GM19438 (cell line): ENCODE data around the gene DSCAM.
"Not testable (repeated sequence)": the region's sequence is repeated elsewhere in the genome, so short reads cannot be mapped to it uniquely, and the experiment has no call there.

Experiments
- ATAC-seq: cut with Tn5 transposase; IDR thresholded peaks from one replicate; pipeline ENCODE4 v1.9.1; 2021; ENCODE audit warnings: low read depth; ENCODE audit not compliant: unreplicated experiment

Gene DSCAM

GRCh38 chr21:40846587-40847411 lies at the start of gene DSCAM:
DSCAM (minus strand) TSS chr21:40847158; CDS start chr21:40846661, 497 bp downstream.
- no peak for ATAC-seq

GRCh38 chr21:40895697-40896096 lies 48.7 kb upstream of the DSCAM start:
- not testable (repeated sequence) for ATAC-seq

GRCh38 chr21:40886931-40887330 lies 40.0 kb upstream of the DSCAM start:
- ATAC-seq, result no peak

- ATAC-seq, result no peak
These were observed 39.0 kb upstream of the DSCAM start for GRCh38 chr21:40886006-40886405.

- no peak for ATAC-seq
These were observed 35.4 kb upstream of the DSCAM start for GRCh38 chr21:40882192-40882915.

GRCh38 chr21:40881767-40882166 lies 34.8 kb upstream of the DSCAM start:
- no peak for ATAC-seq

GRCh38 chr21:40871099-40871498 lies 24.1 kb upstream of the DSCAM start:
- ATAC-seq, result no peak

- ATAC-seq, result no peak
These were observed 16.9 kb upstream of the DSCAM start for GRCh38 chr21:40863839-40864238.

GRCh38 chr21:40858517-40858916 lies 11.6 kb upstream of the DSCAM start:
- ATAC-seq, result no peak

GRCh38 chr21:40853956-40854688 lies 7.2 kb upstream of the DSCAM start:
- no peak for ATAC-seq

GRCh38 chr21:40852563-40852962 lies 5.6 kb upstream of the DSCAM start:
- no peak for ATAC-seq

- no peak for ATAC-seq
These were observed 4.8 kb upstream of the DSCAM start for GRCh38 chr21:40851749-40852148.

- no peak for ATAC-seq
These were observed 3.1 kb upstream of the DSCAM start for GRCh38 chr21:40850071-40850470.

GRCh38 chr21:40847951-40848350 lies 993 bp upstream of the DSCAM start:
- no peak for ATAC-seq

- ATAC-seq, result no peak
These were observed 855 bp downstream of the DSCAM start for GRCh38 chr21:40846103-40846502.

- no peak for ATAC-seq
These were observed 1.4 kb downstream of the DSCAM start for GRCh38 chr21:40845441-40845995.

GRCh38 chr21:40844935-40845334 lies 2.0 kb downstream of the DSCAM start:
- ATAC-seq, result no peak

- ATAC-seq, result no peak
These were observed 4.8 kb downstream of the DSCAM start for GRCh38 chr21:40842197-40842552.

- no peak for ATAC-seq
These were observed 5.3 kb downstream of the DSCAM start for GRCh38 chr21:40841524-40842196.

GRCh38 chr21:40840401-40841125 lies 6.4 kb downstream of the DSCAM start:
- ATAC-seq, result no peak
